A549 (cell line): ENCODE results near the gene RECK.

Source experiments
- CBX8 ChIP-seq: fragments of 200-600 bp; sonication (generic); IDR thresholded peaks from 2 replicates; pipeline ENCODE4 v1.6.1; 2016
- CTCF ChIP-seq: fragments of >200 bp; sonication (Bioruptor Twin); formaldehyde crosslinking; IDR thresholded peaks from 3 replicates; pipeline ENCODE4 v1.5.1; 2016
- E2F6 ChIP-seq: IDR thresholded peaks from 2 replicates; pipeline ENCODE4 v1.6.1; 2012; ENCODE audit warnings: low read depth, borderline replicate concordance
- FOSB ChIP-seq: fragments of 250-450 bp; sonication (Bioruptor Pico); IDR thresholded peaks from 2 replicates; pipeline ENCODE4 v1.5.0; 2020; ENCODE audit warnings: mild to moderate bottlenecking, moderate library complexity
- JUN ChIP-seq, 2 experiments: fragments of >200 bp; sonication (Bioruptor Twin); formaldehyde crosslinking; IDR thresholded peaks; 2 replicates in 1 of 2; 3 replicates in 1 of 2; pipeline ENCODE4 v1.6.1; 2016 to 2017
- KDM1A ChIP-seq: fragments of 200-600 bp; sonication (generic); IDR thresholded peaks from 2 replicates; pipeline ENCODE4 v1.6.1; 2016; ENCODE audit warnings: low read depth, mild to moderate bottlenecking
- NR3C1 ChIP-seq: fragments of >200 bp; sonication (Bioruptor Twin); formaldehyde crosslinking; IDR thresholded peaks from 3 replicates; pipeline ENCODE4 v1.6.1; 2017
- POLR2A ChIP-seq: IDR thresholded peaks from 2 replicates; pipeline ENCODE4 v1.6.1; 2012; ENCODE audit warnings: mild to moderate bottlenecking, low read length
- ZC3H11A ChIP-seq: fragments of 450-650 bp; IDR thresholded peaks from 2 replicates; pipeline ENCODE4 v1.6.1; 2014; ENCODE audit warnings: antibody characterized with exemption, mild to moderate bottlenecking

GRCh38 chr9:36121971-36122370 is 85.3 kb downstream of the RECK start:
- TF ChIP-seq CTCF (no peak), FOSB (no peak), E2F6 (no peak), JUN (IDR thresholded peaks at IDR 0.05) (no peak), POLR2A (no peak), KDM1A (no peak), NR3C1 (no peak), CBX8 (no peak), ZC3H11A (no peak)
